ENCODE measurements around the gene OTOP3.

OTOP3 gene

DNA sequence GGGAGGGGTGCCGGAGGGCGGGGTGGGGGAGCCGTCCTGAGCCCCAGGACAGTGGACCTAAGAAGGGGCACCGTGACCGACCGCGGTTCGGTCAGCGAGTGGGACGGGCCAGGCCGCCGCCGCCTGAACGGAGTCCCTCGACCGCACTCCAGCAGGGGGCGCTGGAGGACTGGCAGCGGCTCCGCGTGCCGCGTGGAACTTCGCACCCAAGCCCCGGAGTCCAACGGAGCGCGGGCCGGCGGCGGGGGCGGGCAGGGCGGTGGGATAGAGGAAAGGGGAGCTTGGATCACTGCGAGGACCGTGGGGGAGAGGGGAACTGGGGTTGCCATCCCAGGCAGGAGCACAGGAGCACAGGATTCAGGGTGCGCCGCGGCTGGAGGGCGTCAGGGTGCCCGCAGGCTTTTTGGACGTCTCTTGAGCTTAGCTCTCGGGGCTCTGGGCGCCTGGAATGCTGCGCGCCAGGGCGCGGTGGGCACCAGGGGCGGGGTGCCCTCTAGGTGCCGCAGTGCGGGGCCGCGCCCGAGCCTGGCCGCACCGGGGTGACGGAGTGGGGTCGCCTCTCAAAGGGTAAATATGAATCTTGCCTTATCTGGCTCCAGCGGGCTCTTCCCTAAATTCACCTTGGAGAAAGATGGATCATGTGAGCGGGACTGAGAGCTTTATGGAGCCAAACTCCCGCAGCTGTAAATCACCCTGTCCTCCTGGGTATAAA lies 12.0 kb upstream of the OTOP3 start:
- WGBS, 2 experiments, result 7% methylated on average over 59 of the region's 59 CpGs
- H3K27ac ChIP-seq (ENCODE audit: insufficient read depth, low read depth, low read length, poor library complexity, severe bottlenecking), result no peak overlapping the region
- no peaks in the 10 kb centered on the region for H3K36me3 ChIP-seq (ENCODE audit: control insufficient read depth, insufficient read depth, low read length)
- no peaks in the 10 kb centered on the region for H3K9me3 ChIP-seq (ENCODE audit: control insufficient read depth, low read length)
- H3K4me1 ChIP-seq (ENCODE audit: control insufficient read depth, insufficient read depth, low read length), result peaks cover 9% of the 10 kb centered on the region
- peaks cover 70% of the 10 kb centered on the region for H3K27me3 ChIP-seq (ENCODE audit: control insufficient read depth, insufficient read depth, low read length, poor library complexity, severe bottlenecking)
- peak overlapping the region; percentile 16 for H3K4me3 ChIP-seq (ENCODE audit: insufficient read depth, low read depth, low read length)

DNA sequence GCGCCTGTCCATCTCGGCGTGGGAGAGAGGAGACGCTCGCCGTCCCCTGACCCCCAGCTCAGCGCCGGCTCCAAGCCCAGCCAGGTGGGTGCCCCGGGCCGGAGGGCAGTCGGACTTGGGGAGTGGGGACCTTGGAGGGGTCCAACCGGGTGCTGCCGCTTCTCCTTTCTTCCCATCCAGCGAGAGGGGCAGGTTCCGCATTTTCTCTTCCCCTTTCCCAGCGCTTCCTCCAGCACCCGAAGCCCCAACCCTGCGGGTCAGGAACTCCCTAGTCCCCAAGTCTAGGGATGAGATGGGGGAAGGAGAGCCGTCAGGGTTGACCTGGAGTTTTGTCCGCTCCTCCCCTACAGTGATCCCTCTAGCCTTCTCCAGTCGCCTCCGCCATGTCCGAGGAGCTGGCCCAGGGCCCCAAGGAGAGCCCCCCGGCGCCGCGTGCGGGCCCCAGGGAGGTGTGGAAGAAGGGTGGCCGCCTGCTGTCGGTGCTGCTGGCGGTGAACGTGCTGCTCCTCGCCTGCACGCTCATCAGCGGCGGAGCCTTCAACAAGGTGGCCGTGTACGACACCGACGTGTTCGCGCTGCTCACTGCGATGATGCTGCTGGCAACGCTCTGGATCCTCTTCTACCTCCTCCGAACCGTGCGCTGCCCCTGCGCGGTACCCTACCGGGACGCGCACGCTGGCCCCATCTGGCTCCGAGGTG lies 11.3 kb upstream of the OTOP3 start, which contains the start of gene OTOP2:
Gene OTOP2, plus strand, starts transcription at position 24 of the 699 bp plus-strand sequence. Its CDS starts 360 bp downstream, at position 384.
- peak within 1 kb of the TSS; percentile 16 for H3K4me3 ChIP-seq (ENCODE audit: insufficient read depth, low read depth, low read length)
- no peaks in the 10 kb centered on the region for H3K9me3 ChIP-seq (ENCODE audit: control insufficient read depth, low read length)
- WGBS, 2 experiments, result 9 to 10% methylated on average over 54 of the region's 54 CpGs
- peaks cover 9% of the 10 kb centered on the region for H3K4me1 ChIP-seq (ENCODE audit: control insufficient read depth, insufficient read depth, low read length)
- H3K27ac ChIP-seq (ENCODE audit: insufficient read depth, low read depth, low read length, poor library complexity, severe bottlenecking), result no peak within 1 kb of the TSS
- H3K27me3 ChIP-seq (ENCODE audit: control insufficient read depth, insufficient read depth, low read length, poor library complexity, severe bottlenecking), result peaks cover 74% of the 10 kb centered on the region
- no peaks in the 10 kb centered on the region for H3K36me3 ChIP-seq (ENCODE audit: control insufficient read depth, insufficient read depth, low read length)

DNA sequence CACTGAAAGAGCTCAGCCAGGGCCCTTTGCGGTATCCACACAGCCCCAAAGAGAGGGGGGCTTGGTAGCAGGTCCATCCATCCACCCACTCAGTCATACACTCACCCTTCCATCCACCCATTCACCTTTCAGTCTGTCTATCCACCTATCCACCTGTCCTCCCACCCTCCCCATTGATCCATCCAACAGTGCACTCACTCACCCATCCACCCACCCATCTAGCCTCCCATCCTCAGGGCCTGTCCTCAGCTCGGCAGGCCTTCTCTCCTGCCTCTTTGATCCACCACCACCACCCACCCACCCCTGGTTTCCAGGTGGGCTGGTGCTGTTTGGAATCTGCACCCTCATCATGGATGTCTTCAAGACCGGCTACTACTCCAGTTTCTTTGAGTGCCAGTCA lies 10.5 kb upstream of the OTOP3 start:
- H3K27me3 ChIP-seq (ENCODE audit: control insufficient read depth, insufficient read depth, low read length, poor library complexity, severe bottlenecking), result peaks cover 74% of the 10 kb centered on the region
- no peak overlapping the region for H3K4me3 ChIP-seq (ENCODE audit: insufficient read depth, low read depth, low read length)
- WGBS, 2 experiments, result 81 to 84% methylated on average over 3 of the region's 3 CpGs
- no peaks in the 10 kb centered on the region for H3K9me3 ChIP-seq (ENCODE audit: control insufficient read depth, low read length)
- H3K27ac ChIP-seq (ENCODE audit: insufficient read depth, low read depth, low read length, poor library complexity, severe bottlenecking), result no peak overlapping the region
- H3K36me3 ChIP-seq (ENCODE audit: control insufficient read depth, insufficient read depth, low read length), result no peaks in the 10 kb centered on the region
- peaks cover 9% of the 10 kb centered on the region for H3K4me1 ChIP-seq (ENCODE audit: control insufficient read depth, insufficient read depth, low read length)

DNA sequence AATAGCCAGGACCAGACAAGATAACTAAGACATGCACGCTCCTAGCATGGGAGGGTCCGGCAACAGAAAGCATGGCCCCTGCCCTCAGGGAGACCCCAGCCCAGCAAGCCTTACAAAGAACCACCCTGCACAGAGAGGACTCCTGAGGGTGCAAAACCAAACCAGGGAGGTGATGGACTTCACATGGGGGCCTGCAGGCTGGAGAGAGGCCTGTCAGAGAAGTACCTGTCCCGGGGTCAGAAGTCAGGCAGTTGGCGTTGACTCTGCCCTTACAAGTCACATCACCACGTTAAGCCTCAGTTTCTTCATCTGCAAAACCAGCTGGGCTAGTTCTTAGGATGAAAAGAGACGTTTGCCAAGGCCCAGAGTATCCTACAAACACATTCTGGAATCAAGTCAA lies 6.9 kb upstream of the OTOP3 start:
- Histone ChIP-seq H3K4me1 (ENCODE audit: control insufficient read depth, insufficient read depth, low read length) (peaks cover 3% of the 10 kb centered on the region), H3K9me3 (ENCODE audit: control insufficient read depth, low read length) (no peaks in the 10 kb centered on the region), H3K4me3 (ENCODE audit: insufficient read depth, low read depth, low read length) (no peak overlapping the region), H3K36me3 (ENCODE audit: control insufficient read depth, insufficient read depth, low read length) (no peaks in the 10 kb centered on the region), H3K27ac (ENCODE audit: insufficient read depth, low read depth, low read length, poor library complexity, severe bottlenecking) (no peak overlapping the region), H3K27me3 (ENCODE audit: control insufficient read depth, insufficient read depth, low read length, poor library complexity, severe bottlenecking) (peaks cover 70% of the 10 kb centered on the region)
- WGBS, 2 experiments, result 83 to 84% methylated on average over 6 of the region's 6 CpGs

DNA sequence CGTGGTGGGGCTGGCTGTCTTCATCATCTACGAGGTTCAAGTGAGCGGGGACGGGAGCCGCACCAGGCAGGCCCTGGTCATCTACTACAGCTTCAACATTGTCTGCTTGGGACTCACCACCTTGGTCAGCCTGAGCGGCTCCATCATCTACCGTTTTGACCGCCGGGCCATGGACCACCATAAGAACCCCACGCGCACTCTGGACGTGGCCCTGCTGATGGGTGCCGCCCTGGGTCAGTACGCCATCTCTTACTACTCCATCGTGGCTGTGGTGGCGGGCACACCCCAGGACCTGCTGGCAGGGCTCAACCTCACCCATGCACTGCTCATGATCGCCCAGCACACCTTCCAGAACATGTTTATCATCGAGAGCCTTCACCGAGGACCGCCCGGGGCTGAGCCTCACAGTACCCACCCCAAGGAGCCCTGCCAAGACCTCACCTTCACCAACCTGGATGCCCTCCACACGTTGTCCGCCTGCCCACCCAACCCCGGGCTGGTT lies 5.1 kb upstream of the OTOP3 start:
- Histone ChIP-seq H3K36me3 (ENCODE audit: control insufficient read depth, insufficient read depth, low read length) (no peaks in the 10 kb centered on the region), H3K27ac (ENCODE audit: insufficient read depth, low read depth, low read length, poor library complexity, severe bottlenecking) (no peak overlapping the region), H3K27me3 (ENCODE audit: control insufficient read depth, insufficient read depth, low read length, poor library complexity, severe bottlenecking) (peaks cover 70% of the 10 kb centered on the region), H3K9me3 (ENCODE audit: control insufficient read depth, low read length) (no peaks in the 10 kb centered on the region), H3K4me3 (ENCODE audit: insufficient read depth, low read depth, low read length) (no peak overlapping the region), H3K4me1 (ENCODE audit: control insufficient read depth, insufficient read depth, low read length) (no peaks in the 10 kb centered on the region)
- 94% methylated on average over 24 of the region's 24 CpGs for WGBS, 2 experiments

DNA sequence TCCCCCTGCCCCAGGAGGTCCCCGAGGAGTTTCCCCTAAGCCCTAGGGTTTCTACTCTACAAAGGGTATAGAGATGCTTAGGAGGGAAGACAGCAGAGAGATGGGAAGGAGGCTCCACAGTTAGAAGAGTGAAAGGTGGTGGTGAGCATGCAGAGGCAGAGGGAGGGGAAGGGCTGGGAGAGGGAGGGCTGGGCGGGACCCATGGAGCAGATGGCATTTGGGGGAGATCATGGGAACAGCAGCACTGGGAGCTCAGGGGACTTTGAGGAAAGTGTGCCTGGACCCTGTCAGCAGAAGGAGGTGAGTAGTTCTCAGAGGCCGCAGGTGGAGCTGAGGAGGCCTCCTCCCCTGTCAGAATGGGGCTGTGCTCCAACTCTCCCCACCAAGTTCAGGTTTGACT lies 650 bp upstream of the OTOP3 start:
- no peaks in the 10 kb centered on the region for H3K4me1 ChIP-seq (ENCODE audit: control insufficient read depth, insufficient read depth, low read length)
- H3K27ac ChIP-seq (ENCODE audit: insufficient read depth, low read depth, low read length, poor library complexity, severe bottlenecking), result no peak overlapping the region
- no peaks in the 10 kb centered on the region for H3K36me3 ChIP-seq (ENCODE audit: control insufficient read depth, insufficient read depth, low read length)
- H3K27me3 ChIP-seq (ENCODE audit: control insufficient read depth, insufficient read depth, low read length, poor library complexity, severe bottlenecking), result peaks cover 74% of the 10 kb centered on the region
- no peaks in the 10 kb centered on the region for H3K9me3 ChIP-seq (ENCODE audit: control insufficient read depth, low read length)
- no peak overlapping the region for H3K4me3 ChIP-seq (ENCODE audit: insufficient read depth, low read depth, low read length)
- 61 to 73% methylated on average over 3 of the region's 3 CpGs for WGBS, 2 experiments

DNA sequence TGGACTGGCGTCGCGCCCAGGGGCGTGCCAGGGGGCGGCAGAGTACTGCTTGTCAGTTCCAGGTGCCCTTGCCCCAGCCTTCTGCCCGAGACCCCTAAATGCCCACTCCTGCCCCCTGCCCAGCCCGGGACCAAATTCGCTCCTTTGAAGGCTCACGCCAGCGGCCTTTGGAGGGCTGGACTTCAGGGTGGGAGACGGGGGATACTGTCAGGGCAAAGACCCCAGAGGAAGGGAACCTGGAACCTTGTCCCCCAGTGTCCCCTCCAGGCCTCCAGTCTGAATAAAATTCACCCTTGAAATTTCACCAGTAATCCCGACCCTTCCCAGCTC lies 737 bp downstream of the OTOP3 start:
- no peaks in the 10 kb centered on the region for H3K9me3 ChIP-seq (ENCODE audit: control insufficient read depth, low read length)
- WGBS, 2 experiments, result 22 to 27% methylated on average over 12 of the region's 12 CpGs
- H3K4me3 ChIP-seq (ENCODE audit: insufficient read depth, low read depth, low read length), result no peak overlapping the region
- H3K36me3 ChIP-seq (ENCODE audit: control insufficient read depth, insufficient read depth, low read length), result no peaks in the 10 kb centered on the region
- peaks cover 84% of the 10 kb centered on the region for H3K27me3 ChIP-seq (ENCODE audit: control insufficient read depth, insufficient read depth, low read length, poor library complexity, severe bottlenecking)
- H3K4me1 ChIP-seq (ENCODE audit: control insufficient read depth, insufficient read depth, low read length), result no peaks in the 10 kb centered on the region
- H3K27ac ChIP-seq (ENCODE audit: insufficient read depth, low read depth, low read length, poor library complexity, severe bottlenecking), result no peak overlapping the region

DNA sequence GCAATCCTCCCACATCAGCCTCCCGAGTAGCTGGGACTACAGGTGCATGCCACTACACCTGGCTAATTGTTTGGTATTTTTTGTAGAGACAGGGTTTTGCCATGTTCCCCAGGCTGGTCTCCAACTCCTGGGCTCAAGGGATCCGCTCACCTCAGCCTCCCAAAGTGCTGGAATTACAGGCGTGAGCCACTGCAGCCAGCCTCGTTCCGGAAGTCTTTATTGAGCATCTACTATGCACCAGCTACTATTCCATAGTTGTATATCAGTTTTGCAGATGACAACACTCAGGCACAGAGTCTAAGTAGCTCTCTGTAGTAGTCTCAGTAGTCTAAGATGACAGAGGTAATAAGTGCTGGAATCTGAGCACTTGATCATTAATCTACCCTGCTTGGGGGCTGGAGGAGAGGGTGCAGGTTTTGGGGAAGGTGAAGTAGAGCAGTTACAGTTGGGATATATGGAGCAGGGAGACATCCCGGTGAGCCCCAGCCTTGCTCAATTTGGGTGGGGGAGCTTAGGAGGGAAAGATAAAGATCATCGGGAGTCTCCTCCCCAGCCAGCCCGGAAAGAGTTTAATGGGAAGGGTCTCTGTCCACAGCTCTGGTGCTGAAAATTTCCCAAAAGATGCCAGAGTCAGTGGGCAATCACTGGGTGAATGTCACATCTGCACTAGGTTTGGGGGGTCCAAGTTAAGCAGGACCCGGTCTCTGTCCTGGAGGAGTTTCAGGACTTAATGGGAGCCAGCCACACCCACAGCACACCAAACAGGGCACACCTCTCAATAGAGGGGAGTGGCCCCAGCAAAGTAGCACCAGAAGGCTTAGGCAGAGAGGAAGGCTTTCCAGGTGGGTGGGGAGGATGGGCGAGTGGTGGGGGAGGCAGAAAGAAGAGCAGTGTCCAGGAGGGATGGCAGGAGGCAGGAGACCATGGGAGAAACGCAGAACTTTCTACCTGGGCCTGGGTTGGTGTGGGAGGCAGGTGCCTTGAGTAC lies 1.7 kb downstream of the OTOP3 start:
- WGBS, 2 experiments, result 47 to 52% methylated on average over 11 of the region's 11 CpGs
- no peak overlapping the region for H3K4me3 ChIP-seq (ENCODE audit: insufficient read depth, low read depth, low read length)
- H3K27me3 ChIP-seq (ENCODE audit: control insufficient read depth, insufficient read depth, low read length, poor library complexity, severe bottlenecking), result peaks cover 81% of the 10 kb centered on the region
- H3K4me1 ChIP-seq (ENCODE audit: control insufficient read depth, insufficient read depth, low read length), result no peaks in the 10 kb centered on the region
- no peaks in the 10 kb centered on the region for H3K36me3 ChIP-seq (ENCODE audit: control insufficient read depth, insufficient read depth, low read length)
- H3K9me3 ChIP-seq (ENCODE audit: control insufficient read depth, low read length), result no peaks in the 10 kb centered on the region
- H3K27ac ChIP-seq (ENCODE audit: insufficient read depth, low read depth, low read length, poor library complexity, severe bottlenecking), result no peak overlapping the region

DNA sequence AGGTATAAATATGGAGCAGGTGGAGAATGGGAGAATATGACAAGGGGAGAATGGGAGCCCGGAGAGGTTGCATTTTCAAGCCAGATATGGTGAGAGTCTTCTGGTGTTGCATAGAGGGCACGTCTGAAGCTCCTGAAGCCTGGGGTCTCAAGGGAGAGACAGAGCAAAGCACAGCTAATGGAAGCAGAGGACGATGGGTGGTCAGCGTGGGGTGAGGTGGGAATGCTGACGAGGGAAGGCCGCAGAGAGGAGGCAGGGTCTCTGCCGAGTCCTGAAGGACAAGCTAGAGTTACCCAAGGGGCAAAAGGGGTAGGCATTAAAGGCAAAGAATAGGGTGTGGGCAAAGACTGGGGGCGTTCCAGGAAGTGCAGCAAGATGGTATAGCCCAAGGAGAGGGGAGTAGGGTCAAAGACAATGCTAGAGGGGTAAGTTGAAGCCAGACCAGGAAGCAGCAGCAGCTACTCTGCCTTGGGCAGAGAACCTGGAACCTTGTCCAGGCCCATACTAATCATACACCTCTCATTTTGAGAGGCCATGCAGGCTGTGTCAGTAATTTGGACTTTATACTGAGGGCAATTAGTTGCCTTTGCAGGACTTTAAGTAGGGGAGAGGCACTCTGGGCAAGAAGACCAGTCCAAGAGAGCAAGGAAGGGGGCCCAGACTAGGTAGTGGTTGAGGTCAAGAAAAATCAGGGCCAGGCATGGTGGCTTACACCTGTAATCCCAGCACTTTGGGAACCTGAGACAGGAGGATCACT lies 2.7 kb downstream of the OTOP3 start:
- Histone ChIP-seq H3K4me1 (ENCODE audit: control insufficient read depth, insufficient read depth, low read length) (no peaks in the 10 kb centered on the region), H3K27ac (ENCODE audit: insufficient read depth, low read depth, low read length, poor library complexity, severe bottlenecking) (no peak overlapping the region), H3K36me3 (ENCODE audit: control insufficient read depth, insufficient read depth, low read length) (no peaks in the 10 kb centered on the region), H3K9me3 (ENCODE audit: control insufficient read depth, low read length) (no peaks in the 10 kb centered on the region), H3K4me3 (ENCODE audit: insufficient read depth, low read depth, low read length) (no peak overlapping the region), H3K27me3 (ENCODE audit: control insufficient read depth, insufficient read depth, low read length, poor library complexity, severe bottlenecking) (peaks cover 74% of the 10 kb centered on the region)
- 61 to 67% methylated on average over 8 of the region's 8 CpGs for WGBS, 2 experiments

All from ectodermal cell (in vitro differentiated cells).